Smooth muscle cell (in vitro differentiated cells): ENCODE data around the gene P3R3URF. TPM values are rescaled to one million over a fixed set of nuclear protein-coding genes. Genes with fewer than 3 reads are reported as not detected.

Experiments
- DNase-seq: peaks from one replicate; lab custom pipeline; 2025; ENCODE audit not compliant: unreplicated experiment; lab: John Stamatoyannopoulos, UW
- H2AFZ ChIP-seq: fragments of 200-600 bp; sonication (generic); 2 replicates; pipeline ENCODE4 v1.6.0; 2016; ENCODE audit warnings: antibody characterized with exemption, low read depth, mild to moderate bottlenecking
- H3F3A ChIP-seq: fragments of 200-600 bp; sonication (generic); 2 replicates; pipeline ENCODE4 v1.6.0; 2017; ENCODE audit warnings: antibody characterized with exemption, low read depth
- H3K27ac ChIP-seq: fragments of 200-600 bp; sonication (generic); 2 replicates; pipeline ENCODE4 v1.5.1; 2016; ENCODE audit warnings: low read depth, mild to moderate bottlenecking
- H3K27me3 ChIP-seq: fragments of 200-600 bp; sonication (generic); 2 replicates; pipeline ENCODE4 v1.6.1; 2016; ENCODE audit warnings: low read depth, mild to moderate bottlenecking
- H3K36me3 ChIP-seq: fragments of 200-600 bp; sonication (generic); 2 replicates; pipeline ENCODE4 v1.5.1; 2016; ENCODE audit warnings: low read depth
- H3K4me1 ChIP-seq: fragments of 200-600 bp; sonication (generic); 2 replicates; pipeline ENCODE4 v1.5.1; 2016; ENCODE audit warnings: low read depth
- H3K4me2 ChIP-seq: fragments of 200-600 bp; sonication (generic); 2 replicates; pipeline ENCODE4 v1.6.0; 2016; ENCODE audit warnings: mild to moderate bottlenecking
- H3K4me3 ChIP-seq: fragments of 200-600 bp; sonication (generic); 2 replicates; pipeline ENCODE4 v1.5.1; 2016; ENCODE audit warnings: mild to moderate bottlenecking
- H3K79me2 ChIP-seq: fragments of 200-600 bp; sonication (generic); 2 replicates; pipeline ENCODE4 v1.6.0; 2016; ENCODE audit warnings: low read depth, mild to moderate bottlenecking
- H3K9ac ChIP-seq: fragments of 200-600 bp; sonication (generic); 2 replicates; pipeline ENCODE4 v1.6.0; 2016; ENCODE audit warnings: low read depth
- H3K9me3 ChIP-seq: fragments of 200-600 bp; sonication (generic); replicated peaks from 2 replicates; pipeline ENCODE4 v1.5.1; 2016; ENCODE audit warnings: low read depth
- H4K20me1 ChIP-seq: fragments of 200-600 bp; sonication (generic); 2 replicates; pipeline ENCODE4 v1.6.0; 2016; ENCODE audit warnings: low read depth
- CTCF ChIP-seq: fragments of 200-600 bp; sonication (generic); IDR thresholded peaks from 2 replicates; pipeline ENCODE4 v1.5.1; 2017; ENCODE audit warnings: borderline replicate concordance, mild to moderate bottlenecking, antibody characterized with exemption; ENCODE audit not compliant: insufficient read depth, poor library complexity, severe bottlenecking
- WGBS: methylation state at CpG from one replicate; pipeline ENCODE4 v1.1.7; 2016; ENCODE audit warnings: low lambda C conversion rate; 5-methylcytosine and 5-hydroxymethylcytosine counted together
- polyA plus RNA-seq: library from polyadenylated mRNA; unstranded; fragments of >200 nt; fragmentation: Nextera tagmentation; extraction: Ambion mirVana; gene quantifications from 2 replicates; pipeline ENCODE4 v1.2.1, GENCODE V29; 2016
- total RNA-seq: library from RNA; depleted of rRNA; stranded (reverse); fragments of >200 nt; gene quantifications from 2 replicates; pipeline ENCODE4 v1.2.3, GENCODE V29; 2014

P3R3URF gene
- total and polyA plus RNA-seq, 2 experiments from 2014 or later, result not detected

- Histone ChIP-seq H3K27me3 (no peaks in the 10 kb centered on the region), H3K79me2 (no peaks in the 10 kb centered on the region), H2AFZ (no peak overlapping the region), H4K20me1 (no peaks in the 10 kb centered on the region), H3K9me3 (no peaks in the 10 kb centered on the region), H3K4me3 (no peak overlapping the region), H3K4me1 (peaks cover 13% of the 10 kb centered on the region), H3K27ac (peak overlapping the region; percentile 86), H3K36me3 (no peaks in the 10 kb centered on the region), H3F3A (no peaks in the 10 kb centered on the region), H3K9ac (no peak overlapping the region), H3K4me2 (peak overlapping the region; percentile 71)
- no peak for TF ChIP-seq CTCF
- WGBS, result 47% methylated on average over 3 of the region's 3 CpGs
- DNase-seq, result no peak
These were observed 1.0 kb downstream of the P3R3URF start for GRCh38 chr1:46175243-46175642.

DNA sequence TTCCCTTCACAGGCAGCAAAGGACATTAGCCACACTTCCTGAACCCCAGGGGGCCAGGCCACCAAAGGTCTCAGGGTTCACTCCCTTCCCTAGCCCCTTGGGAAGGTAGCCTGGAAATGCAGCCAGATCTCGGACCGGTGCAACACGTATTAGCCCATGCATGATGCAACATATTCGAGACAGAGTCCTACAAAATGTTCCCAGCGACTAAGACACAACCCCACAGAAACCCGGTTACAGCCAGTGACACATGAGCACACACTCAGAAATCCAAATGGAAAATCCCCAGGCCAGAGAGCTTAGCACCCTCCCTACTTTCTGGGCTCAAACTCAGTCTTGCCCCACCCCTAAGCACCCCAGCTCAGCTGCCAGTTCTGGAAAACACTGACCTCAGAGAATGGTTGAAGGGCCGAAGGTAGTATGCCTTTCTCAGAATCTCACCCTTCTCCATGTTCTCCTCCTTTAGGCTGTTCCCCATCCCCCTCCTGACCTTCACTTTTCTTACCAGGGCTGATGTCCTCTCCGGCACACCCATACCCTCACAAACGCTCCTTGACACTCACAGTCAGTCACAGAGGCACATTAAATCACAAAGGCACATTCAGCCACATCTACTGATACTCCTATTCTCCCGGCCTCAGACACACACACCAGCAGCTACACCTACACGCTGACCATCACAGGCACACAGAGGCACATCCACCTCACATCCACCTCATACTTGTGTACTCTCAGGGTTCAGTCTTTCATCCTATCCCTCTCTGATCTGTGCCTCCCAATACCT lies 1.6 kb downstream of the P3R3URF start, which contains the start of gene TSPAN1:
Gene TSPAN1, plus strand, starts transcription at position 640 of the 784 bp plus-strand sequence. CDS start 6,021 bp downstream, outside the sequence.
- H3K27ac ChIP-seq, result peak within 1 kb of the TSS; percentile 86
- H3K9ac ChIP-seq, result peak within 1 kb of the TSS; percentile 38
- H2AFZ ChIP-seq, result peak within 1 kb of the TSS; percentile 40

DNA sequence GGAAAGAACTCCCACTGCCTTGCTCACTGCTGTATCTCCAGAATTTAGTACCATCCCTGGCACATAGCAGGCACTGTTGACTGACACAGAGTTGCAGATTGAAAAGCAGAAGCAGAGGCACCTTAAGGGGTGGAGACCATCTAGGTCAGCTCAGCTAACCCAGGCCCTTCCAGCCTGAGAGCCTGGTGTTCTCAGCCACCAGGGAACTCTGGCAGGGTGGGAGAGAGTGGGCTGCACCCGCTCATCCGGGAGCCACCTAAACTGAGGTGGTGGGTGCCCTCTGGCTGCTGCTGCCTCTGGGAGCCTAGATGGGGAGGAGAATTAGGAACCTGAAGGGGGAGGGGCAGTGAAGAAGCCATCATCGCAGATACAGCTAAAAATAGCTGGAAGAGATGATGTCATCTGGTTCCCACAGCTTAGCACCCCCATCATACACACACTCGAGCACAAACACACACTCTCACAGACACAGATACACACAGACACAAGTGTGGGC lies 2.9 kb downstream of the P3R3URF start:
- Histone ChIP-seq H3K4me1 (peaks cover 13% of the 10 kb centered on the region), H4K20me1 (no peaks in the 10 kb centered on the region), H3K4me2 (peak overlapping the region; percentile 71), H3K9me3 (no peaks in the 10 kb centered on the region), H3K79me2 (no peaks in the 10 kb centered on the region), H3K27me3 (no peaks in the 10 kb centered on the region), H3F3A (no peaks in the 10 kb centered on the region), H2AFZ (peak overlapping the region; percentile 39), H3K27ac (peak overlapping the region; percentile 86), H3K4me3 (no peak overlapping the region), H3K9ac (no peak overlapping the region), H3K36me3 (no peaks in the 10 kb centered on the region)
- WGBS, result 37% methylated on average over 4 of the region's 4 CpGs
- no peak for DNase-seq
- TF ChIP-seq CTCF, result no peak

More for the DNA sequence above, 1.6 kb downstream of the P3R3URF start, which contains the start of gene TSPAN1:
- Histone ChIP-seq H3K27me3 (no peaks in the 10 kb centered on the region), H3K4me2 (peak within 1 kb of the TSS; percentile 71), H3K9me3 (no peaks in the 10 kb centered on the region), H3K36me3 (no peaks in the 10 kb centered on the region), H3F3A (no peaks in the 10 kb centered on the region), H3K79me2 (no peaks in the 10 kb centered on the region), H3K4me3 (no peak within 1 kb of the TSS), H3K4me1 (peaks cover 13% of the 10 kb centered on the region), H4K20me1 (no peaks in the 10 kb centered on the region)
- DNase-seq, result no peak
- TF ChIP-seq CTCF, result no peak
- 43% methylated on average over 11 of the region's 11 CpGs for WGBS
